ENCODE measurements around the gene AKR1C4.

- TF ChIP-seq CTCF (IDR thresholded peaks at IDR 0.05) (no peak), POLR2A (IDR thresholded peaks at IDR 0.05) (no peak)
These were observed 8.8 kb upstream of the AKR1C4 start for GRCh38 chr10:5187867-5188266.
